ENCODE measurements around the gene CHD3.
A peak's percentile ranks its signal among the peaks of the same experiment; 100 is the strongest.

Gene CHD3

DNA sequence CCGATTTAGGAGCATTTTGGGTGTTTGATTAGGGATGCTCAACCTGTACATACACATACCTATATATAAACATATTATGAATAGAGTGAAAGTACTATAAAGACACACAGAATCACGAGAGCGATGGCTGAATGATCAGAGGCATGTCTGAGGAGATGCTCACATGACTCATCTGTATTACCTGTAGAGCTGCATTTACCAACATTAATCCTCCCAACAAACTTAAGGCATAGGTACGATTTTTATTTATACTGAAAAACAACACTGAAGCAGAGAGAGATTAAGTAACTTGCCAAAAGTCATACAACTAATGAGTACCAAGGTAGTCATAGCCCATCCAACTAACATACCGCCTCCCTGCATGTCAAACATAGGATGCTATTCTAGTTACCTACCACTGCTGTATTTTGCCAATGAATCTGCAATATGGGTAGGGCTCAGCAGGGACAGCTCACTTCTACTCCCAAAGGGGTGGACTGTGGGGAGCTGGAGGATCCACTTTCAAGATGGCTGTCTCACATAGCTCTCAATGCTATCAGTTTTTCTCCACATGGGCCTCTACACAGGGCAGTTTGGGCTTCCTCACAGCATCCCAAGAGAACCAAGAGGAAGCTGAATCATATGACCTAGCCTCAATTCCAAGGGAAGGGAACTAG lies 23.5 kb upstream of the CHD3 start:
- DNase-seq (ENCODE audit: low read depth, low spot score) = no peak

DNA sequence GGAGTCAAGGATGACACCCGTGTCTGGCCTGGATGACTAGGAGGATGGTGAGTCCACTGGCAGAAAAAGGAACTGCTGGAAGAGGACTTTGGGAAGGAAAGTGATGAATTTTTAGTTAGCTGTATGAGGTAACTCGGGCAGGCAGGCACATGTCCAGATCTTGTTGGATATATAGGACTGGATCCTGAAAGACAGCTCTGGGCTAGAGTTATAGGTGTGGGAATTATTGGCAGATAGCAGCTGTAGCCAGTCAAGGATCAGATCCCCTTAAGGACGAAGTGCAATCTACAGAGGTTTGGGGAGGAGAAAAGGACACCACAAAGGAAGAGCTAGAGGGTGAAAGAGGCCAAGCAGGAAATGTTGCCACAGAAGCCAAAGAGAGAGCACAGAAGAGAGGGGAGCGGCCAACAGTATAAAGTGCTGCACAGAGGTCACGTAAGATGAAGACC lies 20.7 kb upstream of the CHD3 start:
- no peak for DNase-seq (ENCODE audit: low read depth, low spot score)

DNA sequence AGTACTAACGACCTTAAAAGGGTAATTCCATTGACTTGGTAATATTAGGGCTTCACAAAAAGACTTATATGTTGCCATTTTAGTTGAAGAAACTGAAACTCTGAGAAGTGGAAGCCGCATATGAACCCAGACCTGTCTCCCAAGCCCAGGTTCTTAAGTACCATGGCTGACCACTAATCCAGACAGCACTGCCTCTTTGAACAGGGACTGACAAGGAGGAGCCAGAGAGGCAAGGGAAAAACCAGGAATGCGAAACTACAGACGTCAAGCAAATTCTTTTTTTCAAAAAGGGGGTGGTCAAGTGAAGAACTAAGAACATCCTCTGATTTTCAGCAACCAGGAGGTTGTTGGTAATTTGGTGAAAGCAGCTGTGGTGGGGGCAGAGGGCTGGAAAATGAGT lies 15.5 kb upstream of the CHD3 start:
- no peak for DNase-seq (ENCODE audit: low read depth, low spot score)

DNA sequence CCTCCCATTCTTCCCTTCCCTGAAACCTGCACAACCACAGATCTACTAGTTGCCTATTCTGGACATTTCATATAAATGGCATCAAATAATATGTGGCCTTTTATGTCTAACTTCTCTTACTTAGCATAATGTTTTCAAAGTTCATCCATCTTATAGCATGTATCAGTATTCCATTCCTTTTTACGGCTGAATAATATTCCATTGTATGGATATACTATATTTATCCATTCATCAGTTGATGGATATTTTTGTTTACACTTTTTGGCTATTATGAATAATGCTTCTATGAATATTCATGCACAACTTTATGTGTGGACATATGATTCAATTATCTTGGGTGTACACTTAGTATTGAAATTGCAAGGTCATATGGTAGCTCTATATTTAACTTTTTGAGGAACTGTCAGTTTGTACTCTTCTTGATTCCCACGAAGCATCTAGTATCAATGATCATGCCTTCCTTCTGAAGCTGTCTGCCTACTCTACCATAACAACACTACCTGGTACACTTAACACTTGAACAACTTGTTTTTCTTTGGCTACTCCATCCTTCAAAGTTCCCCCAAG lies 12.7 kb upstream of the CHD3 start:
- DNase-seq (ENCODE audit: low read depth, low spot score) = no peak

DNA sequence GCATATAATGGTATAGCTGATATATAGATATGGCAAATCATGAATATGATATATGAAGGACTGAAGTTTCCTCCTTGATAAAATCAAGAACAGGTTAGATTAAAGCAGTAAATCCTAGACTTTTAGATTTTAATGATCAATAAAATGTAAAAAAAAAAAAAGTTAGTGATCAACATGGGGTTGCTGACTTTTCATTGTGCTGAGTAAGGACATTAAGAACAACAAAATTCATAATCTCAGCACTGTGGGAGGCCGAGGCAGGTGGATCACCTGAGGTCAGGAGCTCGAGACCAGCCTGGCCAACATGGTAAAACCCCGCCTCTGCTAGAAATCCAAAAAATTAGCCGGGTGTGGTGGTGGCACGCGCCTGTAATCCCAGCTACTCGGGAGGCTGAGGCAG lies 10.4 kb upstream of the CHD3 start:
- DNase-seq (ENCODE audit: low read depth, low spot score) = no peak

DNA sequence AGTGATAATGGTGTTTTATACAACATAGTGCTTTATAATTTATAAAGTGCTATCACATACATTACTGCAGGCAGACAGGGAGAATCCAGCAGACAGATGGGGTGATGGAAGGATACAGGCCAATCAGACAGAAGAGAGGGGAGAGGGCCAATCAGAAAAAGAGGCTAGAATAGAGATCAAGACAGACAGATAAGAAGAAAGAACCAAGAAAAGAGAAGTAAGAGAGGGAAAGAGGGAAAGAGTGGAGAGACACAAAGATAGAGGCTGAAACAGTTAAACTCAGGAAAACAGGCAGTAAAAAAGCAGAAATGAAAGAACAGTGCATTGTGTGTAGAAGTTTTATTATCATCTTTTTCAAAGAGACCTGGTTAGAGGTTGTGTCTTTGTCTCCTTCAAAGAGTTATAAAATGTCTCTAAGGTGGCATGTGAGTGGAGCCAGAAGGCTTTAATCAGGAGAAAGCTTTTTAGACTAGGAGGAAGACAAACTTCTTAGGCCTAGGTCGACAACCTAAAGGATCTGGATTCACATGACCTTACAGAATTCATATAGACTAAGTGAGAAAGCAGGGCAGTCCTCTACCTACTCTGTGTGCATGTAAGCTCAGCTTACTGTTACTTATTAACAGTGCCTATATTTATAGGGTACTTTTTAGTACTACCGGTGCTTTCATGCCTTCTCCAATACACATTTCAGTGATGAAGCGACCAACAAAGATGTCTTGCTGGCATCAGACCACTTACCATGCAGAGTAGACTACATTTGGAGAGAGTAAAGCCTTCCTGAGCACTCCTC lies 8.3 kb upstream of the CHD3 start:
- no peak for DNase-seq (ENCODE audit: low read depth, low spot score)

DNA sequence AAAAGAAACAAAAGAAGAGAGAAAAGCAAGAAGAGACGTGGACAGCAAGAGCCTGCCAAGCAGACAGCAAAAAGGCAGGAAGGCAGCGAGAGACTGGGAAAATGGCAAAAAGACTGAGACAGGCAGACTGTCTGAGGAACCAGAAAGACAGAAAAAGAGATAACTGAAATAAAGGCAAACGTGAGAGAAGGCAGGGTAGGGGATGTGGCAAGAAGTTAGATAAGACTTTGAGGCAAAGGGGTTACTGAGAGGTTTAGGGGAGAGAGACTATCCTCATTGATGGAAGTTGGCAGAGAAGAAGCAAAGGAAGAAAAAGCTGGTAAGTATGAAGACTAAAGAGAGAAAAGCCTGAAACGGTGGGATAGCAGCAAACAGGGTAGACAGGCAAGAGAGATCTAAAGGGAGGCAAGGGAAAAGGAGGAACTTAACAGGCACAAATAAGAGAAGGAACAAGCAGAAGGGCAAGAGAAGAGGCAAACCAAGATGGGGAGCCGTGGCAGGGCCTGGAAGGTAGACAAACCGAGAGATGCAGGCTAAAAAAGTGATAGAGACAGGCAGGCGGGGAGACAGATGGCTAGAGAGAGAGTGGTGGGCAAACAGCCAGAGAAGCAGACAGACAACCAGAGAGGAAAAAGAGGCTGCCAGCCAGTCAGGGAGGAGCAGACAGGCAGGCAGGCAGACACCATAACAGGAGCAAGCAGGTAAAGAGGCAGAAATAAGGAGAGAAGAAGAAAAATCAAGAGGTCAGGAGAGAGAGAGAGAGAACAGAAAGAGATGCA lies 7.1 kb upstream of the CHD3 start:
- DNase-seq (ENCODE audit: low read depth, low spot score) = no peak

DNA sequence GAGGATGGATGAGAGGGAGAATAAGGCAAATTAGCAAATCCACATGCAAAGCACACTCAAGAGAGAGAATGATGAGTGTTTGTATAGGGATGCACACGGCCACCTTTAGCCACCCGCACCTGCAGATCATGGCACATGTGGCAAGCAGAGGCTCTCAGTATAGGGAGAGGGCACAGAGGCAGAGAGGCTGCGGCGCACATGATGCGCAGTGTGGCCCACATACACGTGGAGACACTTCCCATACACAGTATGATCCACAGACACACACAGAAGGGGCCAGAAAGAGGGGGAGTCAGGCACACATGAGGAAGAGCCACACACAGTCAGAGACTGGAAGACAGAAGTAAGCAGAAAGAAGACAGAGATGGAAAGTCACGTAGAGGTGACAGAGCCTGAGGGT lies 6.5 kb upstream of the CHD3 start:
- no peak for DNase-seq (ENCODE audit: low read depth, low spot score)

DNA sequence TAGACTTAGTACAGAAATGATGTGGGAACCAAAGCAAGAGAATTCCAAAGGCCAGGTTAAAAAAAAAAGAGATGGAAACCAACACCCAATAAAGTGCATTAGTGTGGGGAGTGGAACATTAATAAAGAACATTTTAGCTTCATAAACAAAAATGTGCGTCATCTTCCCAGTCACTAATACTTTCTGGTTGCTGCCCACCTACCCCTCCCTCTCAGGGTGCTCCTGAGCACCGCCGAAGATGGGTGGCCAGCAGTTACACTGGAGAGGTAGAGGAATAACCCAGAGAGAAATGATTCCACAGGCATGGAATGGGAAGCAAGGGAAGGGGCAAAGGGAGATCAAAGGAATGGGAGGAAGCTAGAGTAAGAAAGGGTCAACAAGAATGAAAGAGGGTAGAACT lies 6.0 kb upstream of the CHD3 start:
- no peak for DNase-seq (ENCODE audit: low read depth, low spot score)

DNA sequence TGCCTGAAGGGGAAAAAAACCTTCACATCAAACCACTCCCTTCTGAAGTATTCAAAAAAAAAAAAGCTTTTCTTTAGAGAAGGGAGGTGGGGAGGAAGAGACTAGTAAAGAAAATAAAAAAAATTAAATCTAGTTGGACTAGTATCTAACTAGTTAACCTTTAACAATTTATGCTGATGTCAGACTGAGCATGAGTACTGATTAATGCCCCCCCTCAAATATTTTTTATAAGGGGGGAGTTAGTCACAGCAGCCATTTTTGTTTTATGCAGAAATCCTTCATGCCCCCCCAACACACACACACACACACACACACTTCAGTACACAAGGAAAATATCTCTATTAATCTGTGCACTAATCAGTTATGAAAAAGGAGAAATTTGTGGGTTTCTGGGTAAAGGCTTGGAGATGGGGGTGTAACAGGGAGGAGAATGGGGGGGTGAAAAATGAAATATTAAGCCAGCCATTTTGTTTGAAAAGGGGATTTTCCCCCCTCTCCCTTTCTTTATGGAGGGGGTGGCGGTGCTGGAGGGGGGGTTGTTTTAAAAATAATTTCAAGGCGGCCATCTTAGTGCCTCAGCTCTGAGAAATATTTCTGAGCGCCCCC lies 4.7 kb upstream of the CHD3 start:
- no peak for DNase-seq (ENCODE audit: low read depth, low spot score)

DNA sequence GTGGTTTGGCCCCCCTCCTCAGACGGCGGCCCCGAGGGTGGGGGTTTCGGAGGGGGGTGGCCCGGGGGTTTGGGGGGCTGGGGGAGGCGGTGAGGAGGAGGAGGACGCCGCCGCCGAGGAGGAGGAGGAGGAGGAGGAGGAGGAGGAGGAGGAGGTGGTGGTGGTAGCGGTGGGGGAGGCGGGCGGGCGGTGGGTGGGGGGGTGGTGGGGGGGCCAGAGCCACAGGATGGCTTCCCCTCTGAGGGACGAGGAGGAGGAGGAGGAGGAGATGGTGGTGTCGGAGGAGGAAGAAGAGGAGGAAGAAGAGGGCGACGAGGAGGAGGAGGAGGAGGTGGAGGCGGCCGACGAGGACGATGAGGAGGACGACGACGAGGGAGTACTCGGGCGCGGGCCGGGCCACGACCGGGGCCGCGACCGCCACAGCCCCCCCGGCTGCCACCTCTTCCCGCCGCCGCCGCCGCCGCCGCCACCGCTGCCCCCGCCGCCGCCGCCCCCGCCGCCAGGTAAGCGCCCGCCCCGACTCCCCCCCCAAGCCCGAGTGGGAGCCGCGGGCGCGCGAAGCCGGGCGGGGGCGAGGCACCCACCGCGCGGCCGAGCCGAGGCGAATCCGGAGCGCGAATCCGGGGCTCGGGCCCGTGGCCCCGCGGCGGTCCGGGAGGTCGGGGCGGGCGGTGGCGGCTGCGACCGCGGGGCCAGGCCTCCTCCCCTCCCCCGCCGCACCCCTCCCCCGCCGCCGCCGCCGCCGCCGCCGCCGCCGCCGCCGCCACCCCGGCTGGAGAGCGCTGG lies 3.8 kb upstream of the CHD3 start:
- no peak for DNase-seq (ENCODE audit: low read depth, low spot score)

DNA sequence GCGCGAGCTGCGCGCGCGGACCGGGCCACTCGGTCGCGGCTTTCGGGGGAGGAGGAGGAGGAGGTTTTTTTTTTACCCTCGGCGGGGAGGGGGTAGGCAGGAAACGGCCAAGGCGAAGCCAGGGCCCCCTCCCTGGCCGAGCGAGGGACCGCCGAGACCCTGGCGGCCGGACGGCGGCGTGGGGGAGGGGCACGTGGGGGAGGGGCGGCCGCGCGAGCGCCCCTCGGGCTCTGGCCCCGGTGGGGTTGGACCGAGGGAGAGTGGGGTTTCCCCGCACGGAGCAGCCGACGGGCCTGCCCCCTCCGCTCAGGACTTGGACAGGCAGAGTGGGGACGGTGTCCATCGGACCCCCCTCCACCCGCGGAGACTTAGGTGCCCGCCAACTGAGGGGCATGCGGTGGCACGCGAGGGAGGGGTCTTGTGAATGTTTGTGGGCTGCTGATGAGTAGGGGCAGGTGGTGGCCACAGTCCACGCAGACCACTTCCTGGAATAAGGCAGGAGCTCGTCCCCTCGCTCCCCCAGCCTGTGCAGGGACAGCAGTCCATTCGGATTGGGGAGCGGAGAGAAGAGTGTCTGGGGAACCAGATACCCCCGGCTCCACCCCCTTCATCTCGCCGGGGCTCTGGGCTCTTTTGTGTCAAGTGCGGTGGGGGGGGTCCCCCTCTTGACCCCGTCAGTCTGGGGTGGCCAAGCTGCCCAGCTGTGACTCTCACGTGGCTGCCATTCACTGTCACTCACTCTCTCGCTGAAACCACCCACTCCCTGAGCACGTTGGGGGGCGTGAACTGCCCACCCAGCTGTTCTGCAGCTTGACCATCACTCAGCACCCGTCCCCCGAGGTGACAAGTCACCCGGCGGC lies 3.0 kb upstream of the CHD3 start:
- DNase-seq (ENCODE audit: low read depth, low spot score) = peak; percentile 77

DNA sequence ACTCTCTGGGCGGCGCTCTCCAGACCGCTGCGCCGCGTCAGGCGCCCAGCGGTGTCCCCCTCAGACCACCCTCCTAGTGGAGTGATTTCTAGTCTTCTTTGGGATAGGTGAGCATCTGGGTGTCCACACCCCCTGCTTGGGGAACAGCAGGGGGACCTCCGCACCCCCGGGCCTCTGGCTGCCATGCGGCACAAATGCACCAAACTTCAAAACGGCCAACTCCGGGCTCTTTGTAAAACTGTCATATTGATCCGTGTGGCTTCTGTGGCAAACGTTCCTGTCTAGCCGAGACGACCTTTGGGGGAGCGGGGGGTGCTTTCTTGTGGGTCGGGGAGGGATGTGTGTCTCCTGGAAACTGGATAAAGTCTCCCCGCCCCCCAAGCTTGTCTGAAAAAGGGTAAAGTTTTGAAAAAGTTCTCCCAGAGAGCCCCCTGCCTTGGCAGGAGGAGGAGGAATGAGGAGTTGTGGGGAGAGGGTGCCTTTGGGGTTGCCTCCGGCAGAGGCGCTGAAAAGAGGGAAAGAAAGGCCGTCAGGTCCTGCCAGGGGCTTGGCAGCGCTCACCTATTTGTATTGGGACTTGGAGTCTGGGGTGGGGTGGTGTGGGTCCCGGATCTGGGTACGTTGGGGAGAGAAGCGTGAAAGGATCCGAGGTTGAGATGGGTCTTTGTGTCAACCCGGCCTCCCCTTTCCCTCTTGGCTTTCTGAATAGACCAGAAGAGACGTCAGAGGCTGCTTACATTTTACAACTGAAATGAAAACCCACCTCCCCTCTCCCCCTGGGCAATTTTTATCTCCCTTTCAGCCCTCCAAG lies 2.2 kb upstream of the CHD3 start:
- peak; percentile 69 for DNase-seq (ENCODE audit: low read depth, low spot score)

DNA sequence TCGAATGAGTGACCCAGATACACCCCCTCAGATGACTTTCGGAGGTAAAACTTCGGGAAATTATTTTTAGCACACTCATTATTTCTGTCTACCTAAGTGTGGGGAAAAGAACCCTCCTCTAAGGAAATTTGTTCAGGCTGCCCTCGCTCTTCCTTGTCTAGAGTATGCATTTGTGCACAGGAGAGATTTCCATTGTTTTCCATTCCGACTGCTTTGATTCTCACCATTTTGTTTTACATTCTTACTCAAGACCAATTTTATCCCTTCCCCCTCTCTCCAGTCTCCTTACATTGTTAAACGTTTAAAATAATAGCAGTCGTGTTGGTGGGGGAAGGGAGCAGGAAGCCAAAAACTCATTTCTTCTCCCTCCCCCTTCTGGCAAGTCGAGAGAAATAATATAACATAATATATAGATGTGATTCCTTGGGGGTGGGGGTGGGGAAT lies 1.5 kb upstream of the CHD3 start:
- peak; percentile 11 for DNase-seq (ENCODE audit: low read depth, low spot score)

DNA sequence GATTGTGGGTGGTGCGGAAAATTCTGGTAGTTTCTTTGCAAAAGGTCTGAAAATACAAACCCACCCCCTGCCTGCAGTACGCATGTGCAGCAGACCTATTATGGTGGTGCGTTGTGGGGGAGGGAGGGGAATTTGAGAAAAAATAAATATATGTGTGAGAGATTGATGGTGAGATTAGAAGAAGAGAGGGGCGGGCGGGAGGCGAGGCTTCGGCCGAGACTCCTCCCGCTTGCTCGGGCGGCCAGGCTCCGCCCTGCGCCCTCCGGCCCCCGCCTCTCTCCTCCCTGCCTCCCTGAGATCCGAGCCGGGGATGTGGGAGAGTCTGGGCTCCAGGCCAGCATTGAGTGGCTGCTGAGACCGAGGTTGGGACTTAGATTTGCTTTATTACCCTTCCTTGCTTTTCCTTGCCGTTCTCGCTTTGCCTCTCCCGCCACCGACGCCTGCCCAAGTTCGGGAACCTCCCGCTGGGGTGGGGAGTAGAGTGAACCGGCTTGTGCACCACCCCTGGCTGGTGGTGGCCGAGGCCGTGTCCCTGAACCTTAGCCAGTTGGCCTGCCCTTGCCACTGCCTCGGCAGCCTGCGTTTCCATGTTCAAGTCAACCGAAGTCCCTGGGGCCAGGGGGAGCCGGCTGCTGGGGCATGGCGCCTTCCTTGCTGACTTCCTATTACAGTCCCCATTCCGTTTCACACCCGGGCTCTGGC lies 956 bp upstream of the CHD3 start:
- peak; percentile 80 for DNase-seq (ENCODE audit: low read depth, low spot score)

DNA sequence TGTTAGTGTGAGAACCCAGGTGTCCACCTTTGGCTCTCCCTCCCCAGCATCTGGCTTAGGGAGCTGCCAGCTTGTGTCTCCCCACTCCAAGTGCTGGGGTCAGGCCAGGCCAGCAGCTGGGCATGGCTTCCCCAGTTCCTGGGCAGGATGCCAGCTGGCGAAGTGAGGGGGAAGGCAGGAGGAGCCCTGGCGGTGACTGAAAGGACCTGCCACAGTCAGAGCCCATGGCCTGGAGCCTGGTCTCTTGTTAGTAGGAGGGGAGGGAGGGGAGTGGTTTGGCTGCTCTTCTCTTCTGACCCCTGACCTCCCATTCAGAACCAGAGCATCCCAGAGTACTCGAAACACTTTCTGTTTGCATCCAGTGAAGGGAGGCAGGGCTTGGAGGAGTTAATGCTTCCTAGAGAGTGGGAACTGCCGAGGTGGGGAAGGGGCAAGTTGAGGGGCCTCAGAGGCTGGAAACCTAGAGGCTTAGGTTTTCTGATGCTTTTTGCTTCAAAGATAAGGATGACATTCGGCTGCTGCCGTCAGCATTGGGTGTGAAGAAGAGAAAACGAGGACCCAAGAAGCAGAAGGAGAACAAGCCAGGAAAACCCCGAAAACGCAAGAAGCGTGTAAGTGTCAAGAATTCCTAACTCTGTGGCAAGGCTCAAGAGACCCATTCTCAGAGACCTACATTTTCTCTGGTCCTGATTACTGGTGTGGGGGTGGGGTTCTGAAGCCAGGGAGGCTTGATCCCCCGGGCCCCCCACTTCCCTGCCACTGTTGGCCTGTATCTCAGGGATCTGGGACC lies 772 bp downstream of the CHD3 start:
- DNase-seq (ENCODE audit: low read depth, low spot score) = peak; percentile 91

DNA sequence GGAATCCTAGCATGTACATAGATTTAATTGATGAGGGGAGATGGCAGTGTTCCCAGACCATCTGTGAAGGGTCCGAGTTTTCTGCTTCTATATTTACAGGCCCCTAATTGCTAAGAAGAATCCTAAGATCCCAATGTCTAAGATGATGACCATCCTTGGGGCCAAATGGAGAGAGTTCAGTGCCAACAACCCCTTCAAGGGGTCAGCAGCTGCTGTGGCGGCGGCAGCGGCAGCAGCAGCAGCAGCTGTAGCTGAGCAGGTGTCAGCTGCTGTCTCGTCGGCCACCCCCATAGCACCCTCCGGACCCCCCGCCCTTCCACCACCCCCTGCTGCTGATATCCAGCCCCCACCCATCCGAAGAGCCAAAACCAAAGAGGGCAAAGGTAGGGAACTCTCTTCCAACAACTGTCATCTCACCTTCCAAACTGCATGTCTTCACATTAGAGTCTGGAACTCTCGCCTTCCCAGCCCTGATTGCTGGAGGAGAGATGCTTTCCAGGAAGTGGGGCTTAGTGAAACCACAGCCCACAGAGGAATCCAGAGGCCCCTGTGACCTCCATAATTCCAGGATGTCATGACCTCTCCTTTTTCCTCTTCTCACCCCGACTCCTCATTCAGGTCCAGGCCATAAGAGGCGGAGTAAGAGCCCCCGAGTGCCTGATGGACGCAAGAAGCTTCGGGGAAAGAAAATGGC lies 4.7 kb downstream of the CHD3 start:
- no peak for DNase-seq (ENCODE audit: low read depth, low spot score)

Measured in ELF-1 (cell line).